ENCODE results near the gene PEX10.

Gene PEX10

GRCh38 chr1:2382621-2383361 lies 29.6 kb downstream of the PEX10 start:
- no peak overlapping the region for H3K4me3 ChIP-seq (ENCODE audit: low read depth in 1 of 2, low read length in 1 of 2)
- no peaks in the 10 kb centered on the region for H3K36me3 ChIP-seq
- H3K9me3 ChIP-seq, result no peaks in the 10 kb centered on the region
- no peaks in the 10 kb centered on the region for H3K27me3 ChIP-seq
- TF ChIP-seq CTCF (IDR thresholded peaks at IDR 0.05), result no peak
- no peak overlapping the region for H3K27ac ChIP-seq
- no peaks in the 10 kb centered on the region for H3K4me1 ChIP-seq (ENCODE audit: control insufficient read depth in 1 of 2, insufficient read depth in 1 of 2, low read depth in 1 of 2, low read length in 1 of 2)

GRCh38 chr1:2381741-2382620 lies 30.4 kb downstream of the PEX10 start:
- H3K27ac ChIP-seq, result no peak overlapping the region
- no peaks in the 10 kb centered on the region for H3K36me3 ChIP-seq
- no peaks in the 10 kb centered on the region for H3K9me3 ChIP-seq
- peak; percentile 62 for TF ChIP-seq CTCF (IDR thresholded peaks at IDR 0.05)
- no peaks in the 10 kb centered on the region for H3K4me1 ChIP-seq (ENCODE audit: control insufficient read depth in 1 of 2, insufficient read depth in 1 of 2, low read depth in 1 of 2, low read length in 1 of 2)
- no peaks in the 10 kb centered on the region for H3K27me3 ChIP-seq
- no peak overlapping the region for H3K4me3 ChIP-seq (ENCODE audit: low read depth in 1 of 2, low read length in 1 of 2)

GRCh38 chr1:2380816-2381591 lies 31.4 kb downstream of the PEX10 start:
- H3K4me1 ChIP-seq (ENCODE audit: control insufficient read depth in 1 of 2, insufficient read depth in 1 of 2, low read depth in 1 of 2, low read length in 1 of 2), result no peaks in the 10 kb centered on the region
- no peak for TF ChIP-seq CTCF (IDR thresholded peaks at IDR 0.05)
- H3K27me3 ChIP-seq, result no peaks in the 10 kb centered on the region
- no peaks in the 10 kb centered on the region for H3K36me3 ChIP-seq
- no peak overlapping the region for H3K4me3 ChIP-seq (ENCODE audit: low read depth in 1 of 2, low read length in 1 of 2)
- H3K27ac ChIP-seq, result no peak overlapping the region
- H3K9me3 ChIP-seq, result no peaks in the 10 kb centered on the region

GRCh38 chr1:2379733-2380404 lies 32.5 kb downstream of the PEX10 start:
- no peaks in the 10 kb centered on the region for H3K9me3 ChIP-seq
- TF ChIP-seq CTCF (IDR thresholded peaks at IDR 0.05), result no peak
- H3K4me3 ChIP-seq (ENCODE audit: low read depth in 1 of 2, low read length in 1 of 2), result no peak overlapping the region
- no peaks in the 10 kb centered on the region for H3K27me3 ChIP-seq
- H3K4me1 ChIP-seq (ENCODE audit: control insufficient read depth in 1 of 2, insufficient read depth in 1 of 2, low read depth in 1 of 2, low read length in 1 of 2), result no peaks in the 10 kb centered on the region
- H3K27ac ChIP-seq, result no peak overlapping the region
- no peaks in the 10 kb centered on the region for H3K36me3 ChIP-seq

All from neutrophil (primary cell).